K562 (cell line): ENCODE data around the gene LRRC57. TPM values are rescaled to one million over a fixed set of nuclear protein-coding genes. Genes with fewer than 3 reads are reported as not detected.

Experiments
- CUX1 ChIP-seq: fragments of 200-800 bp; sonication (Bioruptor generic); IDR thresholded peaks from 2 replicates; pipeline ENCODE4 v1.6.1; 2016; ENCODE audit warnings: missing genetic modification characterization, missing compliant biosample characterization
- E4F1 ChIP-seq: fragments of 250-450 bp; sonication (Bioruptor Pico); IDR thresholded peaks from 2 replicates; pipeline ENCODE4 v1.5.0; 2021; ENCODE audit warnings: mild to moderate bottlenecking, borderline replicate concordance
- KLF16 ChIP-seq: IDR thresholded peaks from 2 replicates; pipeline ENCODE4 v1.6.1; 2016; ENCODE audit warnings: antibody characterized with exemption
- MXD1 ChIP-seq: fragments of 250-450 bp; sonication (Bioruptor Pico); IDR thresholded peaks from 2 replicates; pipeline ENCODE4 v1.8.0; 2021; ENCODE audit warnings: borderline replicate concordance, mild to moderate bottlenecking, moderate library complexity; ENCODE audit not compliant: poor library complexity, severe bottlenecking
- PHB ChIP-seq: fragments of 250-450 bp; sonication (Bioruptor Pico); IDR thresholded peaks from 2 replicates; pipeline ENCODE4 v1.5.0; 2021
- XRCC4 ChIP-seq: IDR thresholded peaks from one replicate; pipeline ENCODE4 v1.6.1; 2011; ENCODE audit not compliant: insufficient read depth, insufficient read length; ENCODE audit errors: extremely low read depth
- polyA plus RNA-seq, 8 experiments: library from polyadenylated mRNA; depleted of rRNA in 4 of 8; stranded (reverse) in 5 of 8; unstranded in 3 of 8; fragments of >200 nt; fragmentation: Nextera tagmentation in 2 of 8; fragmentation: Illumina TruSeq in 1 of 8; extraction: Ambion mirVana in 2 of 8; extraction: Trizol in 1 of 8; gene quantifications; 2 replicates each; pipeline versions ENCODE4 v1.2.1 to v1.2.3, GENCODE V29; 2011 to 2014; ENCODE audit warnings: inconsistent platforms in 1 of 8, missing spikeins in 1 of 8
- total RNA-seq, 7 experiments: library from RNA; depleted of rRNA in 6 of 7; stranded (reverse); fragments of >200 nt in 6 of 7; fragmentation: Illumina TruSeq in 2 of 7; extraction: Trizol in 2 of 7; gene quantifications; 2 replicates each; pipeline versions ENCODE4 v1.2.1 to v1.2.3, GENCODE V29; 2011 to 2021; ENCODE audit warnings: low replicate concordance in 1 of 7
- TF ChIP-seq, protein P1 (sequence below): fragments of 450-650 bp; IDR thresholded peaks from 2 replicates; pipeline ENCODE4 v1.6.1; 2016

LRRC57 gene
- total and polyA plus RNA-seq, 9 of the 15 experiments (the other 6 are each of a cell fraction or from before 2014, with no cell fraction given): 3.9 to 20.4 (median 14.8) TPM

GRCh38 chr15:42495361-42496212 lies 53.0 kb downstream of the LRRC57 start, which contains the start of gene SNAP23 (continued):
- TF ChIP-seq E4F1 (CRISPR knock-in tag) (no peak), XRCC4 (no peak), PHB (no peak), KLF16 (no peak), MXD1 (CRISPR knock-in tag) (peak; percentile 37), CUX1 (CRISPR knock-in tag) (no peak)
- TF ChIP-seq, protein P1, sequence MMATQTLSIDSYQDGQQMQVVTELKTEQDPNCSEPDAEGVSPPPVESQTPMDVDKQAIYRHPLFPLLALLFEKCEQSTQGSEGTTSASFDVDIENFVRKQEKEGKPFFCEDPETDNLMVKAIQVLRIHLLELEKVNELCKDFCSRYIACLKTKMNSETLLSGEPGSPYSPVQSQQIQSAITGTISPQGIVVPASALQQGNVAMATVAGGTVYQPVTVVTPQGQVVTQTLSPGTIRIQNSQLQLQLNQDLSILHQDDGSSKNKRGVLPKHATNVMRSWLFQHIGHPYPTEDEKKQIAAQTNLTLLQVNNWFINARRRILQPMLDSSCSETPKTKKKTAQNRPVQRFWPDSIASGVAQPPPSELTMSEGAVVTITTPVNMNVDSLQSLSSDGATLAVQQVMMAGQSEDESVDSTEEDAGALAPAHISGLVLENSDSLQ: peak; percentile 41
